A549 (cell line): ENCODE results near the gene CAMKV. TPM values are rescaled to one million over a fixed set of nuclear protein-coding genes. Genes with fewer than 3 reads are reported as not detected.

Experiments
- ATAC-seq, 2 experiments: fragments of 200-7000 bp in 1 of 2; fragments of >200 bp in 1 of 2; cut with Nextera tagmentation in 1 of 2; cut with Tn5 transposase in 1 of 2; 3 replicates each; pipeline versions ENCODE4 v1.8.0 to v1.9.1; 2018 to 2020; ENCODE audit warnings: mild to moderate bottlenecking in 1 of 2, moderate library complexity in 1 of 2
- CTCF ChIA-PET: fragments of 300-600 bp; sonication (Branson Sonifier 250); formaldehyde crosslinking; extraction: SDS; loops from one replicate; lab custom pipeline; 2021; ENCODE audit warnings: antibody characterized with exemption, inconsistent platforms; lab: Yijun Ruan, JAX
- POLR2A ChIA-PET: fragments of 350-600 bp; formaldehyde crosslinking; extraction: SDS; loops from one replicate; lab custom pipeline; 2021; ENCODE audit warnings: antibody characterized with exemption, inconsistent platforms; lab: Yijun Ruan, JAX
- DNase-seq, 2 experiments: peaks; one replicate each; pipeline versions ENCODE4 v3.0.0 to v3.0.0-alpha.2; 2011 to 2016; ENCODE audit warnings: low read depth in 1 of 2, low spot score in 1 of 2
- FAIRE-seq: peaks from 2 replicates; lab custom pipeline; 2011; peaks lifted over from hg19 to GRCh38; lab: Jason Lieb, UNC
- H3K27ac ChIP-seq, 2 experiments: fragments of >200 bp; sonication (Bioruptor Twin); formaldehyde crosslinking; 3 replicates each; pipeline ENCODE4 v1.5.1; 2016 to 2017
- H3K4me1 ChIP-seq: fragments of >200 bp; sonication (Bioruptor Twin); formaldehyde crosslinking; 3 replicates; pipeline ENCODE4 v1.6.1; 2016
- H3K4me2 ChIP-seq: fragments of >200 bp; sonication (Bioruptor Twin); formaldehyde crosslinking; 3 replicates; pipeline ENCODE4 v1.6.1; 2016
- H3K4me3 ChIP-seq: fragments of >200 bp; sonication (Bioruptor Twin); formaldehyde crosslinking; 3 replicates; pipeline ENCODE4 v1.5.1; 2016
- H3K9me3 ChIP-seq: fragments of >200 bp; sonication (Bioruptor Twin); formaldehyde crosslinking; 3 replicates; pipeline ENCODE4 v1.6.1; 2016
- CBX8 ChIP-seq: fragments of 200-600 bp; sonication (generic); IDR thresholded peaks from 2 replicates; pipeline ENCODE4 v1.6.1; 2016
- CEBPB ChIP-seq, 2 experiments: fragments of >200 bp in 1 of 2; sonication (Bioruptor Twin) in 1 of 2; formaldehyde crosslinking in 1 of 2; IDR thresholded peaks; 2 replicates each; pipeline ENCODE4 v1.6.1; 2012 to 2016
- CHD2 ChIP-seq: fragments of 150-350 bp; IDR thresholded peaks from 2 replicates; pipeline ENCODE4 v1.6.1; 2014; ENCODE audit warnings: low read length; ENCODE audit not compliant: partially characterized antibody
- FOSB ChIP-seq: fragments of 250-450 bp; sonication (Bioruptor Pico); IDR thresholded peaks from 2 replicates; pipeline ENCODE4 v1.5.0; 2020; ENCODE audit warnings: mild to moderate bottlenecking, moderate library complexity
- FOXS1 ChIP-seq: fragments of 250-450 bp; sonication (Bioruptor Pico); IDR thresholded peaks from 2 replicates; pipeline ENCODE4 v1.5.0; 2020; ENCODE audit warnings: mild to moderate bottlenecking, moderate library complexity
- GATA3 ChIP-seq: IDR thresholded peaks from 2 replicates; pipeline ENCODE4 v1.6.1; 2012; ENCODE audit warnings: borderline replicate concordance
- HEYL ChIP-seq: fragments of 250-450 bp; sonication (Bioruptor Pico); IDR thresholded peaks from 2 replicates; pipeline ENCODE4 v1.8.0; 2021; ENCODE audit warnings: mild to moderate bottlenecking, moderate library complexity
- HOXB13 ChIP-seq: fragments of 250-450 bp; sonication (Bioruptor Pico); IDR thresholded peaks from 2 replicates; pipeline ENCODE4 v1.5.0; 2020; ENCODE audit warnings: low read depth, mild to moderate bottlenecking, moderate library complexity
- JUN ChIP-seq, 2 experiments: fragments of >200 bp; sonication (Bioruptor Twin); formaldehyde crosslinking; IDR thresholded peaks; 2 replicates in 1 of 2; 3 replicates in 1 of 2; pipeline ENCODE4 v1.6.1; 2016 to 2017
- JUNB ChIP-seq: fragments of >200 bp; sonication (Bioruptor Twin); formaldehyde crosslinking; IDR thresholded peaks from 2 replicates; pipeline ENCODE4 v1.6.1; 2016
- KDM1A ChIP-seq: fragments of 200-600 bp; sonication (generic); IDR thresholded peaks from 2 replicates; pipeline ENCODE4 v1.6.1; 2016; ENCODE audit warnings: low read depth, mild to moderate bottlenecking
- MAFK ChIP-seq: fragments of 450-650 bp; IDR thresholded peaks from 2 replicates; pipeline ENCODE4 v1.6.1; 2014; ENCODE audit not compliant: partially characterized antibody
- MYC ChIP-seq: IDR thresholded peaks from 2 replicates; pipeline ENCODE4 v1.6.1; 2012; ENCODE audit warnings: mild to moderate bottlenecking, inconsistent platforms, low read length, improper control_type of control experiment, borderline replicate concordance
- NFE2L2 ChIP-seq: fragments of 150-350 bp; conservative IDR thresholded peaks from 2 replicates; pipeline ENCODE4 v1.6.1; 2014; ENCODE audit warnings: low read length
- PHF8 ChIP-seq: fragments of 200-600 bp; sonication (generic); IDR thresholded peaks from 2 replicates; pipeline ENCODE4 v1.6.1; 2016; ENCODE audit warnings: low read depth, mild to moderate bottlenecking, antibody characterized with exemption, moderate library complexity, borderline replicate concordance
- RAD21 ChIP-seq, 2 experiments: fragments of >200 bp in 1 of 2; sonication (Bioruptor Twin) in 1 of 2; formaldehyde crosslinking in 1 of 2; IDR thresholded peaks in 1 of 2; conservative IDR thresholded peaks in 1 of 2; 2 replicates in 1 of 2; 3 replicates in 1 of 2; pipeline ENCODE4 v1.6.1; 2012 to 2018; ENCODE audit warnings: inconsistent platforms in 1 of 2
- RARB ChIP-seq: fragments of 250-450 bp; sonication (Bioruptor Pico); IDR thresholded peaks from 2 replicates; pipeline ENCODE4 v1.8.0; 2021; ENCODE audit warnings: mild to moderate bottlenecking, moderate library complexity
- RFX5 ChIP-seq: fragments of 450-650 bp; IDR thresholded peaks from 2 replicates; pipeline ENCODE4 v1.7.1; 2014; ENCODE audit warnings: antibody characterized with exemption, mild to moderate bottlenecking, moderate library complexity
- RNF2 ChIP-seq: fragments of 200-600 bp; sonication (generic); IDR thresholded peaks from 2 replicates; pipeline ENCODE4 v1.6.1; 2016; ENCODE audit warnings: low read depth, mild to moderate bottlenecking, antibody characterized with exemption, moderate library complexity, borderline replicate concordance
- SREBF2 ChIP-seq: fragments of 450-650 bp; IDR thresholded peaks from 2 replicates; pipeline ENCODE4 v1.6.1; 2014; ENCODE audit warnings: mild to moderate bottlenecking, moderate library complexity
- ZC3H11A ChIP-seq: fragments of 450-650 bp; IDR thresholded peaks from 2 replicates; pipeline ENCODE4 v1.6.1; 2014; ENCODE audit warnings: antibody characterized with exemption, mild to moderate bottlenecking
- ZSCAN20 ChIP-seq: fragments of 250-450 bp; sonication (Bioruptor Pico); IDR thresholded peaks from 2 replicates; pipeline ENCODE4 v1.8.0; 2022; ENCODE audit warnings: mild to moderate bottlenecking, moderate library complexity
- WGBS: methylation state at CpG from one replicate; pipeline ENCODE4 v1.1.6; 2017; ENCODE audit errors: missing lambda C conversion rate; 5-methylcytosine and 5-hydroxymethylcytosine counted together
- polyA plus RNA-seq, 4 experiments: library from polyadenylated mRNA; depleted of rRNA in 3 of 4; stranded (reverse); fragments of >200 nt; fragmentation: RNase III in 1 of 4; extraction: RNeasy Plus Mini Kit Qiagen cat#74134 plus additional on column Dnase treatment in 1 of 4; gene quantifications; 2 replicates in 3 of 4; 3 replicates in 1 of 4; pipeline ENCODE4 v1.2.3, GENCODE V29; 2011 to 2017
- TF ChIP-seq, protein P1 (sequence below): IDR thresholded peaks from 2 replicates; pipeline ENCODE4 v1.6.1; 2012
- TF ChIP-seq, protein P2 (sequence below): fragments of >200 bp; sonication (Bioruptor Twin); formaldehyde crosslinking; IDR thresholded peaks from 3 replicates; pipeline ENCODE4 v1.5.1; 2016

CAMKV gene
- polyA plus RNA-seq, 2 of the 4 experiments (the other 2 are of a cell fraction): 0.31 to 0.46 TPM

DNA sequence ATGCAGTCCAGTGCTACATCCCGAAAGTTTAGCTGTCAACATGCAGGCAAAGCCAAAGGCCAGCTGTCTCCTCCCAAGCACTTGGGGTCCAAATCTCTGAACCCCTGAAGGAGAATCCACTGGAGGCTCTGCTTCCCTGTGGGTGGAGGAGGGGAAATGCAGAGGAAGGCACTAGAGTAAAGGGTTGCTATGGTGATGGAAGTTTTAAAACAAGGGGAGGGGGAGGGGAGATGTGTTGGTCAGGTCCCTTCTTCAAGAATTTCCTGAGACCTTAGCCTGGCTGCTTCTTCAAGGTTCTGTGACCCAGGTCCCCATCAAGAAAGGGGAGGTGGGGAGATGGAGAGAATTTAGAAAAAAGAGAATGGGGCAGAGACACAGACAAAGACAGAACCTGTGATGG lies 2.3 kb downstream of the CAMKV start:
- Histone ChIP-seq H3K4me1 (peaks cover 6% of the 10 kb centered on the region; the same call in 1 of the 3 replicates), H3K4me2 (no peak overlapping the region)
- no peak for ATAC-seq
- no CpG with 5 or more reads among the region's 1 CpG for WGBS
- TF ChIP-seq CBX8: no peak
- no peak for TF ChIP-seq MYC
- TF ChIP-seq, all 56 proteins: peak for 0
- FAIRE-seq (no peak), DNase-seq (no peak)
- ChIA-PET CTCF (interaction anchor here (0.6 to 1.0 kb wide), 3 partner anchors 9 to 35 kb away, joined by 3 to 4 read pairs (median 4); no protein-coding TSS in a partner anchor), POLR2A (no interaction called here)
- no peaks in the 10 kb centered on the region for H3K9me3 ChIP-seq
- no peak overlapping the region for H3K4me3 ChIP-seq
- H3K27ac ChIP-seq: no peak overlapping the region

DNA sequence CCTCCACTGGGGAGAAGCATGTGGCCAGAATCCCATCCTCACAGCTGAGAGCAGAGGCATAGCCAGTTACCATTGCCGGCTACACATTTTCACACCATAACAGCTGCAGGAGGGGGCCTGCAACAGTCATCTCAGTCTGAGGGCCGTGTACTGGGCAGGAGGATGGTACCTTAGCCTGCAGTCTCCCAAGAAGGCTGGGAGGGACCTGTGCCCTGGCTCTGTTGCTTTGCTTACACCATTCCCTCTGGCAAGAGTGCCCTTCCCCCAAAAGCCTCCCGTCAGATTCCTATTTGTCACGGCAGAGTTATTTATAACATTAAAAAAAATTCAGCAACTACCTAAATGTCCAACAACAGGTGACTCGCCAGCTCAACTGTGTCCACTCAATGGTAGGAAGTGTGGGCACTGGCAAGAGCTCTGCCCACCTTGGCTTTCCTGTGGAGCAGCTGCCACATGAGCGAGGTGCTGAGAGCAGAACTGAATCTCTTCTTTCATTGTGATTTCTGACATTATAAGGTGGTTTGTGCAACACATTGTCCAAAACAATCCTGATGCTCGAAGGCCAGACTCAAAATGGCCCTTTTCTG lies 4.4 kb downstream of the CAMKV start:
- POLR2A ChIA-PET: no interaction called here
- H3K4me1 ChIP-seq: peaks cover 6% of the 10 kb centered on the region; the same call in 1 of the 3 replicates
- TF ChIP-seq RAD21 (conservative IDR thresholded peaks at IDR 0.05 in 1 of 2, IDR thresholded peaks at IDR 0.05 in 1 of 2): no peak
- no peak for TF ChIP-seq CHD2
- TF ChIP-seq JUN (IDR thresholded peaks at IDR 0.05): no peak
- TF ChIP-seq NFE2L2: no peak
- no peak for TF ChIP-seq RARB (CRISPR knock-in tag)
- TF ChIP-seq FOSB: no peak
- no peak for TF ChIP-seq CEBPB (IDR thresholded peaks at IDR 0.05)
- no peak for TF ChIP-seq ZSCAN20 (CRISPR knock-in tag)
- TF ChIP-seq SREBF2: no peak
- TF ChIP-seq JUNB: no peak
- TF ChIP-seq, protein P1, sequence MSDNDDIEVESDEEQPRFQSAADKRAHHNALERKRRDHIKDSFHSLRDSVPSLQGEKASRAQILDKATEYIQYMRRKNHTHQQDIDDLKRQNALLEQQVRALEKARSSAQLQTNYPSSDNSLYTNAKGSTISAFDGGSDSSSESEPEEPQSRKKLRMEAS: no peak
- TF ChIP-seq RFX5: no peak

DNA sequence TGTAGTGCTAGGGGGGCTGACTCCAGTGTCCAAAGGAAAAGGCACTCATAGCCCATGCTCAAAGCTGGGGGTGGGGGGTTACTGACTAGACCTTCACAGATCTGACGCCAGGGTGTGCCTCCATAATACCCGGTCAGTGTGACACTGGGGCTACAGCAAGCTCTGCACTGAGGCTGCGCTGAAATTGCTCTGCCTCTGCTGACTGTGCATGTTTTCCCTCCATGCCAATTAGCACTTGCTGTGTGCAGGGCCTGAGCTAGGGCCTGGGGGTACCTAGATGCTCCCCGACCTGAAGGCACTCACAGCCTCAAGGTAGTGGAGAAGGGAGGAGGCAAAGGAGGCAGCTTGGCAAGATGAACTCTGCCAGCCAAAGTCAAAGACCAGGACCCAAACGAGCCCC lies 5.2 kb downstream of the CAMKV start:
- H3K4me1 ChIP-seq: peaks cover 6% of the 10 kb centered on the region; the same call in 1 of the 3 replicates
- FAIRE-seq (no peak), ATAC-seq (no peak), DNase-seq (no peak)
- TF ChIP-seq MAFK (peak; percentile 58), ZC3H11A (no peak)
- POLR2A ChIA-PET: no interaction called here
- no peak overlapping the region for H3K27ac ChIP-seq
- H3K4me3 ChIP-seq: no peak overlapping the region
- CTCF ChIA-PET: interaction anchor here (0.7 to 1.8 kb wide), 5 partner anchors 25 to 55 kb away, joined by 3 to 8 read pairs (median 3); partner anchors contain the start of gene MST1R
- H3K9me3 ChIP-seq: no peaks in the 10 kb centered on the region
- no peak overlapping the region for H3K4me2 ChIP-seq
- 42% methylated on average over 4 of the region's 5 CpGs for WGBS

More for the DNA sequence above, 4.4 kb downstream of the CAMKV start:
- no peak for FAIRE-seq
- H3K9me3 ChIP-seq: no peaks in the 10 kb centered on the region
- H3K4me2 ChIP-seq: no peak overlapping the region
- no peak for ATAC-seq
- no peak for DNase-seq
- WGBS: 33% methylated on average over 7 of the region's 7 CpGs
- no peak overlapping the region for H3K4me3 ChIP-seq
- CTCF ChIA-PET: interaction anchor here (0.7 to 1.8 kb wide), 6 partner anchors 26 to 56 kb away, joined by 3 to 8 read pairs (median 3); partner anchors contain the start of gene MST1R
- no peak overlapping the region for H3K27ac ChIP-seq

DNA sequence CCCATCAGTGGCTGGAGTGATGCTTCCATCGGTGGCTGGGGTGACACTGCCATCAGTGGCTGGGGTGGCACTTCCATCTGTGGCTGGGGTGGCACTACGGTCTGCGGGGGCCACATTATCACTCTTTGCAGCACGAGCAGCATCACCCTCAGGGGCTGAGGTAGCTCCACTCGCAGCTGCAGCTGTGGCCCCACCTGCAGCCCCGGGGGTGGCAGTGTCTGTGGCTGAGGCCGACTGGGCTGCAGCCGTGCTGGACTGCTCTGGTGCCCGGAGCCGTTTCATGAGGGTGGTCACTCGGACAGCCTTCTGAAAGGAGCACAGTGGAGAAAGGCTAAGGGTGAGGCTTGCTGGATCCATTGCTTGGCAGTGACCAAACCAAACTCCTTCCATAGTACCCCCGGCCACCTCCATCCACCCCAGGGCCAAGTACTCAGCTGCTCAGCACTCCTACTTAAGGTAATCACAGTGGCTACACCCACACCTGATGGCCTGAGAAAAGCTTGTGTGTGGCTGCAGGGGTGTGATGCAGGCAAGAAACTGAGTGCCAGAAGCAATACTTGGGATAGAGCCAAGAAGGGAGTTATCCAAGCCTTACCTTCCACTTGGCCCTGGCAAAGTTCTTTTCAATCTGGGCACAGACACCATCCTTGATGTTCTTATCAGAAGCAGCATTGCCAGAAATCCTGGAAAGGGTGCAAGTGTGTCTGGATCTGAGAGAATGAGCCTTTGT lies 10.0 kb downstream of the CAMKV start:
- H3K9me3 ChIP-seq: no peaks in the 10 kb centered on the region
- no peak for FAIRE-seq
- 54% methylated on average over 10 of the region's 12 CpGs for WGBS
- ChIA-PET CTCF (no interaction called here), POLR2A (no interaction called here)
- H3K27ac ChIP-seq: no peak overlapping the region
- no peak for ATAC-seq
- no peak for TF ChIP-seq GATA3
- no peak for TF ChIP-seq KDM1A
- TF ChIP-seq, protein P2, sequence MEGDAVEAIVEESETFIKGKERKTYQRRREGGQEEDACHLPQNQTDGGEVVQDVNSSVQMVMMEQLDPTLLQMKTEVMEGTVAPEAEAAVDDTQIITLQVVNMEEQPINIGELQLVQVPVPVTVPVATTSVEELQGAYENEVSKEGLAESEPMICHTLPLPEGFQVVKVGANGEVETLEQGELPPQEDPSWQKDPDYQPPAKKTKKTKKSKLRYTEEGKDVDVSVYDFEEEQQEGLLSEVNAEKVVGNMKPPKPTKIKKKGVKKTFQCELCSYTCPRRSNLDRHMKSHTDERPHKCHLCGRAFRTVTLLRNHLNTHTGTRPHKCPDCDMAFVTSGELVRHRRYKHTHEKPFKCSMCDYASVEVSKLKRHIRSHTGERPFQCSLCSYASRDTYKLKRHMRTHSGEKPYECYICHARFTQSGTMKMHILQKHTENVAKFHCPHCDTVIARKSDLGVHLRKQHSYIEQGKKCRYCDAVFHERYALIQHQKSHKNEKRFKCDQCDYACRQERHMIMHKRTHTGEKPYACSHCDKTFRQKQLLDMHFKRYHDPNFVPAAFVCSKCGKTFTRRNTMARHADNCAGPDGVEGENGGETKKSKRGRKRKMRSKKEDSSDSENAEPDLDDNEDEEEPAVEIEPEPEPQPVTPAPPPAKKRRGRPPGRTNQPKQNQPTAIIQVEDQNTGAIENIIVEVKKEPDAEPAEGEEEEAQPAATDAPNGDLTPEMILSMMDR: no peak
- TF ChIP-seq HEYL (CRISPR knock-in tag): no peak
- no peak for TF ChIP-seq FOXS1 (CRISPR knock-in tag)
- no peak for TF ChIP-seq RNF2
- no peak for TF ChIP-seq PHF8
- TF ChIP-seq CEBPB (IDR thresholded peaks at IDR 0.05): no peak
- TF ChIP-seq HOXB13: no peak
- no peak for TF ChIP-seq CHD2
- no peak for TF ChIP-seq NFE2L2
- no peak for DNase-seq
- H3K4me1 ChIP-seq: peaks cover 7% of the 10 kb centered on the region; the same call in 2 of the 3 replicates
- H3K4me3 ChIP-seq: no peak overlapping the region
- no peak overlapping the region for H3K4me2 ChIP-seq
